Smooth muscle cell of the brain vasculature (primary cell): ENCODE data around the gene MAOB.
"Not testable (repeated sequence)": the region's sequence is repeated elsewhere in the genome, so short reads cannot be mapped to it uniquely, and the experiment has no call there.

ENCODE experiments used
- DNase-seq: peaks from one replicate; pipeline ENCODE4 v3.0.0-alpha.2; 2012; ENCODE audit warnings: low read depth, low spot score

Gene MAOB

GRCh38 chrX:43756076-43756475 lies 126.2 kb downstream of the MAOB start:
- no peak for DNase-seq

DNA sequence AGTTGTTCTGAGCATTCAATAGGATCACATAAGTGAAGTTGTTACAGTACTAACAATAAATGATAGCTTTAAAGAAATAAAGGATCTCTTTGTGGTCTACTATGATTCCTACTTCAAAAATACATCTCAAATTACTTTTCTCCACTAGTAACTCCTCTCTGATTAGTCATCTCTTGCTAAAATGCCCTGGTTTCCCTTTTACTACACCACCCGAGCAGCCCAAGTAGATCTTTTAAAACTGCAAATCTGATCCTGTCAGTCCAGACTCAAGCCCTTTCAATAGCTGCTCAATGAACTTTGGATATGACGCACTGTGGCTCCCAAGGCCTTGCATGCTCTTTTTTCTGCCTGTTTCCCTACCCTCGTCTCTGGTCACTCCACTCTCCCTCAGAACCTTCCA lies 128.6 kb downstream of the MAOB start:
- DNase-seq: no peak

DNA sequence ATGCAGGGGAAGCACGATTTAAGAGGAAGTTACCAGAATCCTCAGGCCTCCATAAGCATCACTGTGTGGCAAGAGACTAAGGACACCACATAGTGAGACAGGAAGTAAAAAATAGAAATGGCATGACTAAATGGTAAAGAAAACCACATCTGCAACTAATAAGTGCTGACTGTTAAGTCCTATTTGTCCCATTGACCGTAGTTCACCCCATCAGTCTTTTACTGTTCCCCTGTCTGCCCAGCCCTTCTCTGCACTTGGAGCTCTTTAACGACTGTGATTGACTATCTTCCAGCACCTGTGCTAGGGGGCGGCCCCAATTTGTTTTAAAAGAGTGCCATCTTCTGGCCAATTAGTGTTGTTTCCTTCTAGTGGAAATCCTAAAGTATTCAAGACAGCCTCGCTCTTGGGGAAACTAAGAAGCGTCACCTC lies 132.0 kb downstream of the MAOB start:
- peak; percentile 21 for DNase-seq

- no peak for DNase-seq
Measured at GRCh38 chrX:43747476-43747875, 134.8 kb downstream of the MAOB start.

DNA sequence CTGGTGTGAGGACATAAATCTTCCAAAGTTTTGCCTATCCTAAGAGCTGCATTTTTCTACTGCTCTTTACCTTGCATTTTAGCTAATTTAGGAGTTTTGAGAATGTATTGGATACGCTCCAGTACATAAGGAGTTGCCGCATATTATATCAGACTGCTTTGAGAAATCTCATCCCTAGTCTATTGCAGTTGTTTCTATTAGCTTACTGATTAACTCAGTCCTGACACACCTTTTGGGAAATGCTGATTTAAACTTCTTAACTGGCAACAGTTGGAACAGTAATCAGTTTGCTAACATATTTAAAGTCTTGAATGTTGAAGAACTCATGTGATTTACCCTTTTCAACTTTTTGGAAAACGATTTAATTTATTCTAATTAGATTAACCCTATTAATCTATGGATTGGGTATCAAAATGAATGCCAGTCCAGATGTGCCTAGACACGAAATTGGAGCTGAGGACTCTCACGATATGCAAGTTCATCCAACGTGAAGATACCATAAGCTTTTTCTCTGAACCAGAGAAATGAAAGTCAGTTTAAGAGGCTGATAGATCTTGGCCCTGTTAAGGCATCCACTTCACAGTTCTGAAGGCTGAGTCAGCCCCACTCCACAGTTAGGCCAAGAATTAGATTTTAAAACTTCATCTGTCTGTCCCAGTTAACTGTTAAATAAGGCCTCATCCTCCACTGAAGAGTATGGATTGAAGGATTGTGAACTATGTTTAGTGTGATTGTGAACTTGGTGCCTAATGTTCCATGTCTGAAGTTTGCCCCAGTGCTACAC lies 136.1 kb downstream of the MAOB start:
- DNase-seq: no peak

DNA sequence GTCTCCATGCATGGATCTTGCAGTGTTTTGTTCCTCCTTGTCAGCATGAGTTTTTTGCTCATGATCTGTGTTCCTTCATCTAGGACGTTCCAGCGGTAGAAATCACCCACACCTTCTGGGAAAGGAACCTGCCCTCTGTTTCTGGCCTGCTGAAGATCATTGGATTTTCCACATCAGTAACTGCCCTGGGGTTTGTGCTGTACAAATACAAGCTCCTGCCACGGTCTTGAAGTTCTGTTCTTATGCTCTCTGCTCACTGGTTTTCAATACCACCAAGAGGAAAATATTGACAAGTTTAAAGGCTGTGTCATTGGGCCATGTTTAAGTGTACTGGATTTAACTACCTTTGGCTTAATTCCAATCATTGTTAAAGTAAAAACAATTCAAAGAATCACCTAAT lies 138.0 kb downstream of the MAOB start:
- DNase-seq: no peak

DNA sequence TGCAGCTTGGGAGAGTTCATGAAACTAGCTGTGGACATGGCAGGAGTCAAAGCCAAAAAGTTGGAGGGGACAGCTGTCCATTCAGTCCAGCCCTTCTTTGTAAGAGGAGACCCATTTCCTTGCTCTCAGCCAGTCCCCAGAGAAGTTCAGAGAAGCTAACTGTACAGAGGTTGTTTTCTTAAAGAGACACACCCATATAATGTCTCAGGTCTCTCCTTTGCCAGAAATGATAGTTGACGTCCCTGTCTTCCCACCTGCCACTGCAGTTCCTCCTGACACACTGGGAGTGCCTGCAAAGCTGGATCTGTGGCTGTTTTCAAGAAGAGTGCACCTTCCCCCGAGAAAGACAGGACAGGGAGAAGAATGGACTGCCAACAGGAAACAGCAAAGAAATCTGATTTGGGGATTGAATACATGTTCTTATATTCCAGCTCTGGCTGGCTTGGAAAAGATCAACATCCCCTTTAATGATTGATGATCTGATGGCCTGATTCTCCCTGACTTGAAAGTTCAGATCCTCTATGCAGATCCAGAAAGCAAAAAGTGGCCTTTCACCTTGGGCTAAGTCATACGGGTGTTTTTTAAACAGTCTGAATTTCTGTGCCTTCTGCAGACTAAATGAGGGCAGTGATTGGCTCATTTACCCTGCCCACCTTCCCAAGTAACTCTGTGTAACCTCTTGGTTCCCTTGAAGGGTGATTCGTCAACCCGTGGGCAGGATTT lies 139.0 kb downstream of the MAOB start:
- DNase-seq: no peak

GRCh38 chrX:43741843-43742573 lies 140.2 kb downstream of the MAOB start:
- DNase-seq: no peak

GRCh38 chrX:43735957-43736356 lies 146.3 kb downstream of the MAOB start:
- DNase-seq: no peak

GRCh38 chrX:43735534-43735933 lies 146.7 kb downstream of the MAOB start:
- DNase-seq: no peak

- no peak for DNase-seq
Measured at GRCh38 chrX:43734444-43734843, 147.8 kb downstream of the MAOB start.

DNA sequence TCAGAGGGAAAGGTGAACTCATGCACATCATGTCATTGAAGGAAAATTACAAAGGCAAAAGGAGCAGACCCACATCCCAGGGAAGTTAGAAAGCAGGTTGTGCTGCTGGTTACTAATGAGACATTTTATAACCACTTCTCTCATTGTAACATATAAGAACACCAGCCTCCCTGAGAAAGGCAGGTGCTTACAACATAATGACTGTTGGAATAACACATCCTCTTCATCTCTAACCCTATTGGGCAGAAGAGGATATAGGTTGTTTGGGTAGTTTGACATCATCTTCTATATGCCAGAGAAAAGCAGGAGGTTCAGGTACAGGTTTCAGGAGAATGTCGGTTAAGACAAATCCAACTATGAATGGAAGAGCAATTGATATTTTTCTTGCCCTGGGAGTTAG lies 148.6 kb downstream of the MAOB start:
- DNase-seq: no peak

GRCh38 chrX:43731086-43731485 lies 151.2 kb downstream of the MAOB start:
- DNase-seq: no peak

DNA sequence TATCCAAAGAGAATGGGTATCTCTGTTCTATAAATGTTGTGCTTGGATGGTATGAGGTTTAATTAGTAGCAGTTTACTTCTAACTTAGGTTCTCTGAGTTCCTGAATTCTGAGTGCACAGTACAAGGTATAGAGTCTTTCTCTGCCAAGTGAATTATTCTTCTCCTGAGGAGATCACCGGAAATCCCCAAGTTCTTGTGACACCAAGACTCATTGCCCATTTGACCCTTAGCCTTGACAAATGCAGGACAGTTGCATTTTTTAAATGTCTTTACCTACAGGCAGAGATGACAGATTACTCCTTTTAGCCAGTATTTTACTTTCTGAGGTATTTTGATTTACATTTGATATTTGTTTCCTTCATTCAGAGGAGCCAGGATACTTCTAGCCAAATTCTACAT lies 153.3 kb downstream of the MAOB start:
- DNase-seq: no peak

DNA sequence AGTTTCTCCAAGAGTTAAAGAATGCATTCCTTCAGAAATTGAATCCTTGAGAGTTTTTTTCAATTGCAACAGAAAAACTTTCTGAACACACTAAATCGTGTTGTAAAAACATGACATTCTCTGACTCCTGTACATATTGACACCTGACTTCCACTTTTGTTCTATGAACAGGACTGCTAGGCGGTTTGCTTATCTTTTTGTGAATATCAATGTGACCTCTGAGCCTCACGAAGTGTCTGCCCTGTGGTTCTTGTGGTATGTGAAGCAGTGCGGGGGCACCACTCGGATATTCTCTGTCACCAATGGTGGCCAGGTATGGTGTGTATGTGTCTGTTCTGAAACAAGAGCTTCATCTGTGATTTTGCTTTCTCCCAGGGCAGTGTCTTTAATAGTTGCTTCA lies 154.2 kb downstream of the MAOB start:
- DNase-seq: no peak

DNA sequence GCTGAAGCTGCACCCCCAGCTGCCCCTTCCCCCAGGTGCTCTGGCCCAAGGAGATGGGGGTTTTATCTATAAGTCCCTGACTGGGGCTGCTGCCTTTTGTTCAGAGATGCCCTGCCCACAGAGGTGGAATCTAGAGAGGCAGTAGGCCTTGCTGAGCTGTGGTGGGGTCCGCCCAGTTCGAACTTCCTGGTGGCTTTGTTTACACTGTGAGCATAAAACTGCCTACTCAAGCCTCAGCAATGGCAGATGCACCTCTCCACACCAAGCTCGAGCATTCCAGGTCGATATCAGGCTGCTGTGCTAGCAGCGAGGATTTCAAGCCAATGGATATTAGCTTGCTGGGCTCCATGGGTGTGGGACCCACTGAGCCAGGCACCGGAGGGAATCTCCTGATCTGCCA lies 155.0 kb downstream of the MAOB start:
- DNase-seq: not testable (repeated sequence)

DNA sequence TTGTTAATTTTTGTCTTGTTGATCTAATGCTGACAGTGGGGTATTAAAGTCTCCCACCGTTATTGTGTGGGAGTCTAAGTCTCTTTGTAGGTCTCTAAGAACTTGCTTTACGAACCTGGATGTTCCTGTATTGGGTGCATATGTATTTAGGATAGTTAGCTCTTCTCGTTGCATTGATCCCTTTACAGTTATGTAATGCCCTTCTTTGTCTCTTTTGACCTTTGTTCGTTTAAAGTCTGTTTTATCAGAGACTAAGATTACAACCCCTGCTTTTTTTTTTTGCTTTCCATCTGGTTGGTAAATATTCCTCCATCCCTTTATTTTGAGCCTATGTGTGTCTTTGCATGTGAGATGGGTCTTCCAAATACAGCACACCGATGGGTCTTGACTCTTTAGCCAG lies 157.0 kb downstream of the MAOB start:
- DNase-seq: not testable (repeated sequence)

GRCh38 chrX:43720961-43721360 lies 161.3 kb downstream of the MAOB start:
- no peak for DNase-seq

DNA sequence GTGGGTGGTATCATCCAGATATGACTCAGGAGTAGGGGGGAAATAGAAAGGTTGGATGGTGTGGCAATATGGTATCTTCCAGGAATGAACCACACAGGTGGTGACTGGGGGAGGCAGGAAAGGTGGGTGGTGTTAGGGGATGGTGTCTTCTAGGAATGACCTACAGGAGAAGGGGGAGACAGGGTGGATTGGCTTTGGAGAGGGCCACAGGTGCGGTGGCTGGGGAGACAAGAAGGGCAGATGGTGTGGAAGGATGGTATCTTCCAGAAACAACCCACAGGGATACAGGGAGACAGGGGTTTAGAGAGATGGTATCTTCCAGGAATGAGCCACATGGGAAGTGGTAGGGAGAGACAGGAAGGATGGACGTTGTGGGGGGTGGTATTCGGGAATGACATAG lies 162.2 kb downstream of the MAOB start:
- DNase-seq: no peak

GRCh38 chrX:43718956-43719355 lies 163.3 kb downstream of the MAOB start:
- DNase-seq: no peak

- DNase-seq: no peak
Measured at GRCh38 chrX:43718546-43718945, 163.7 kb downstream of the MAOB start.

- DNase-seq: no peak
Measured at GRCh38 chrX:43718081-43718480, 164.2 kb downstream of the MAOB start.

DNA sequence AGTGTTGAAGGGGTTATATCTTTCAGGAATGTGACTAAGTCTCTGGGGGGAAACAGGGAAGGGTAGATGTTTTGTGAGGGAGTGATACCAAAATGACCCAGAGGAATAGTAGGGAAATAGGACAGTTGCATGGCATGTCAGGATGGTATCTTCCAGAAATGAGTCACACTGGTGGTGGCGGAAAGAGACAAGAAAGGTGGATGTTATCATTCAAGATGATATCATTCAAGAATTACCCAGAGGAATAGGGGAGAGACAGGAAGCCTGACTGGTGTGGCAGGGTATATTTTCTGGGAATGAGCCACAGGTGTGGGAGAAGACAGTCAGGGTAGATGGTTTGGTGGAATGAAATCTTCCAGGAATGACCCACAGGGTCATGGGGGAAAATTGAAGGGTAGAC lies 165.1 kb downstream of the MAOB start:
- DNase-seq: no peak
